Subcutaneous abdominal adipose tissue (tissue), 5 donors: ENCODE measurements around the gene CYSLTR2.

Source experiments
- H3K27ac ChIP-seq: one replicate; pipeline ENCODE4 v1.7.0; 2013; ENCODE audit warnings: low read depth, mild to moderate bottlenecking, inconsistent platforms, low read length, moderate library complexity
- H3K27me3 ChIP-seq, 5 donors: one replicate each; pipeline ENCODE4 v1.7.0; 2013; ENCODE audit warnings: low read length in 5 of 5, inconsistent platforms in 1 of 5; ENCODE audit not compliant: control insufficient read depth in 5 of 5, insufficient read depth in 4 of 5
- H3K36me3 ChIP-seq, 5 donors: one replicate each; pipeline ENCODE4 v1.7.0; 2013; ENCODE audit warnings: low read length in 5 of 5; ENCODE audit not compliant: control insufficient read depth in 5 of 5, insufficient read depth in 5 of 5
- H3K4me1 ChIP-seq, 5 donors: one replicate each; pipeline ENCODE4 v1.7.0; 2013; ENCODE audit warnings: low read length in 5 of 5, mild to moderate bottlenecking in 3 of 5, moderate library complexity in 1 of 5; ENCODE audit not compliant: control insufficient read depth in 5 of 5, insufficient read depth in 5 of 5
- H3K4me3 ChIP-seq, 5 donors: one replicate each; pipeline ENCODE4 v1.7.0; 2013; ENCODE audit warnings: low read length in 5 of 5, low read depth in 1 of 5
- H3K9ac ChIP-seq, 5 donors: one replicate each; pipeline ENCODE4 v1.7.0; 2013; ENCODE audit warnings: low read length in 5 of 5, mild to moderate bottlenecking in 4 of 5, moderate library complexity in 3 of 5
- H3K9me3 ChIP-seq, 5 donors: one replicate each; pipeline ENCODE4 v1.7.0; 2013; ENCODE audit warnings: low read length in 5 of 5; ENCODE audit not compliant: control insufficient read depth in 5 of 5
- donor health status: healthy.
- donor health status: healthy.
- donor health status: healthy.
- donor health status: healthy.
- donor health status: healthy.

The CYSLTR2 gene

DNA sequence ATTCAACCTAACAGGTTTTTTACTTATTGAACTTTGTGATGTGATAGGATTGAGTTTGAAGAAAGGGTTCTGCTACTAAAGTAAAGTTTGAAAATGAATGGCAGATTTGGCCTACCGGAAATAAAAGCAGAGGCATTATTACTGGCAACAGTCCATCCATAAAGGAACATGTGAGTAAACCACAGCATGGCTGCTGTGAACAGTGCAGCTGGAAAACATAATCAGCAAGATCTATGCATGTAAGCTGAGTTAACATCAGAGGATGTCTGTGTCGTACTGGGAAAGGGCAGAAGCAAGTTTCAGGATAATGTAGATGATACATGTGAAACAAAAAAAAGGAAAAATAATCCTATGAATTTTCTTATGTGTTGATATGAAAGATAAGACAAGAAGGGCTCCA is 87.6 kb downstream of the CYSLTR2 start:
- Histone ChIP-seq H3K4me3 (no peak overlapping the region), H3K4me1 (no peaks in the 10 kb centered on the region), H3K36me3 (no peaks in the 10 kb centered on the region), H3K27me3 (no peaks in the 10 kb centered on the region), H3K9ac (no peak overlapping the region), H3K9me3 (no peaks in the 10 kb centered on the region), H3K27ac (no peak overlapping the region)

GRCh38 chr13:48746821-48747220 is 93.1 kb downstream of the CYSLTR2 start:
- Histone ChIP-seq H3K4me3 (no peak overlapping the region), H3K4me1 (peaks cover 2 to 31% (median 21%) of the 10 kb centered on the region in 5 donors), H3K9ac (no peak overlapping the region), H3K36me3 (no peaks in the 10 kb centered on the region), H3K9me3 (no peaks in the 10 kb centered on the region), H3K27ac (no peak overlapping the region), H3K27me3 (no peaks in the 10 kb centered on the region)

- peaks cover 2 to 31% (median 21%) of the 10 kb centered on the region in 5 donors for H3K4me1 ChIP-seq
- no peak overlapping the region for H3K4me3 ChIP-seq
- H3K36me3 ChIP-seq, result no peaks in the 10 kb centered on the region
- H3K9me3 ChIP-seq, result no peaks in the 10 kb centered on the region
- no peaks in the 10 kb centered on the region for H3K27me3 ChIP-seq
- H3K27ac ChIP-seq, result peak overlapping the region; percentile 53
- H3K9ac ChIP-seq, result peak overlapping the region in 1 of 5 donors; percentile 27
Measured at GRCh38 chr13:48748681-48749080, 95.0 kb downstream of the CYSLTR2 start.

DNA sequence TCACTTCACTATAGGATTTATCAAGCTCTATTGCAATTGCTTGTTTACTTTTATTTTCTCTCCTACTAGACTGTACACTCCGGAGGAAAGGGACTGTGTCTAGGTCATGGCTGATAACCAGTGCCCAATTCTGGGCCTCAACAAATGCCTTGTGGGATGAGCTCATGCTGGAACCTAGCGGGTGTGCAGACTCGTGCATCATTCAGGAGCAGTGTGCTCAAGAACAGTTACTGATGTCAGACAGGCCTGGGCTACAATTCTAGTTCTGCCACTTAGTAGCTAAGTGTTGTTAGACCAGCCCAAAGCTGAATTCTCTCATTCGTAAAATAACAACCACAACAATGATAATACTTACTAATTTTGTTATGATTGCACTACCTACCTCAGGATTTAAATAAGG is 95.4 kb downstream of the CYSLTR2 start:
- Histone ChIP-seq H3K9ac (peak overlapping the region in 1 of 5 donors; percentile 27), H3K9me3 (no peaks in the 10 kb centered on the region), H3K27ac (peak overlapping the region; percentile 53), H3K4me1 (peaks cover 2 to 31% (median 21%) of the 10 kb centered on the region in 5 donors), H3K4me3 (no peak overlapping the region), H3K36me3 (no peaks in the 10 kb centered on the region), H3K27me3 (no peaks in the 10 kb centered on the region)

GRCh38 chr13:48749699-48750473 is 96.2 kb downstream of the CYSLTR2 start:
- peak overlapping the region; percentile 71 for H3K27ac ChIP-seq
- H3K27me3 ChIP-seq, result no peaks in the 10 kb centered on the region
- no peaks in the 10 kb centered on the region for H3K9me3 ChIP-seq
- H3K36me3 ChIP-seq, result no peaks in the 10 kb centered on the region
- H3K4me1 ChIP-seq, result peaks cover 2 to 31% (median 21%) of the 10 kb centered on the region in 5 donors
- H3K4me3 ChIP-seq, result no peak overlapping the region
- H3K9ac ChIP-seq, result peak overlapping the region in 2 of 5 donors; percentile 20 to 65

DNA sequence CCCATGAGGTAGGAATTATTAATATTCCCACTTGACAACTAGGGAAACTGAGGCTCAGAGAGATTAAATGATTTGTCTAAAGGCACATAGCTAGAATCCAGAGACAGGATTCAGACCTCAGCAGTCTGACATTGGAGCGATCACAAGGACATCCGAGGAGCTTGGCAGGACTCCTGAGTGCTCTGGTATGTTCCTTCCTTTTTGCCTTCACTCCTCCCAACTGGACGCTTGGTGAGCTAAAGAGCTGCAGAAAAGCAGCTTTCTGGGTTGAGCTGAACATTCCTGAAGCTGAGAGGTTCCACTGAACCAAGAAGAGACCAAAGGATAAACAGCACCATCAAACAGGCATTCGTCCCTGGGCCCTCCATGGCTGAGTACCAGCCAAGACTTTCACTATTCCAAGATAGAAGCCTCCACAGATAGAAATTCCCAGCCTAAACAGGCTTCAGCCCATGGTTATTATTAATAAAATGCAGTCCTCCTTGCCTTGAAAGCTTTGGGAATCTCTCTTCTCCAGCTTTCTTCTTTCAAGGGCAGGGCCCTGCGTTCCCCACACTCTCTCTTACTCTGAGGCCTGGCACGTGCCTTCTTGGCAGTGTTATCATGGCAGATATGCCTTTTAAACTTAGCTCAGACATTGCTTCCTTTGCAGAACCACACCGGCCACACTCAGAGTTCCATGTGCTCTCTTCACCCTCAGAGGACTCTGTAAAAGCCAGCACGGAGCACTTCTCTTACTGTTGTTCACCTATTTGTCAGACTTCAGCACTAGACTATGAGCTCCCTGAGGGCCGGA is 97.1 kb downstream of the CYSLTR2 start:
- Histone ChIP-seq H3K9ac (peak overlapping the region in 1 of 5 donors; percentile 65), H3K27me3 (no peaks in the 10 kb centered on the region), H3K27ac (peak overlapping the region; percentile 71), H3K4me3 (no peak overlapping the region), H3K9me3 (peaks cover 0 to 3% (median 0%) of the 10 kb centered on the region in 5 donors), H3K36me3 (no peaks in the 10 kb centered on the region), H3K4me1 (peaks cover 2 to 31% (median 21%) of the 10 kb centered on the region in 5 donors)

DNA sequence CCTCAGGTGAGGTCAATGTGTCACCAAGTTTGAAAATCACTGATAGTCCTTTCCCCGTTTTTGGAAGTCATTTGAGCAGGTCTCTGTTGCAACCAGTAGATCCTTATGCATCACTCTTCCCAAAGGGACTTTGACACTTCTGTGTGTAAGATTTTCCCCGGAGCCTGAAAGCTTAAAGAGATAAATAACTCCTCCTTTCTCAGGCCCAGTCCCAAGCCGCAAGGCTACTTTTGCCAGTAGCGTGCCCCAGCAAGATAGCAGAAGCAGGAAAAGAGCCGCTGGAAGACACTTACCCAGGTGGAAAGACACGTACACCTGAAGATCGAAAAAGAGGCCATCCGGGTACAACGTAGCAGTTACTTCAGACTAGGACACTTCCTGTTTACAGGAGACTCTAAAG is 106.9 kb downstream of the CYSLTR2 start:
- peaks cover 3 to 15% (median 7%) of the 10 kb centered on the region in 5 donors for H3K9me3 ChIP-seq
- H3K27ac ChIP-seq, result no peak overlapping the region
- no peaks in the 10 kb centered on the region for H3K4me1 ChIP-seq
- H3K4me3 ChIP-seq, result no peak overlapping the region
- H3K9ac ChIP-seq, result no peak overlapping the region
- H3K27me3 ChIP-seq, result no peaks in the 10 kb centered on the region
- H3K36me3 ChIP-seq, result no peaks in the 10 kb centered on the region
